DMS 273 (cell line): ENCODE data around the gene GADL1.

Experiments
- DNase-seq: peaks from one replicate; lab custom pipeline; 2025; ENCODE audit not compliant: unreplicated experiment; lab: John Stamatoyannopoulos, UW

GADL1 gene

GRCh38 chr3:30696896-30697295 lies 197.6 kb downstream of the GADL1 start:
- no peak for DNase-seq

DNA sequence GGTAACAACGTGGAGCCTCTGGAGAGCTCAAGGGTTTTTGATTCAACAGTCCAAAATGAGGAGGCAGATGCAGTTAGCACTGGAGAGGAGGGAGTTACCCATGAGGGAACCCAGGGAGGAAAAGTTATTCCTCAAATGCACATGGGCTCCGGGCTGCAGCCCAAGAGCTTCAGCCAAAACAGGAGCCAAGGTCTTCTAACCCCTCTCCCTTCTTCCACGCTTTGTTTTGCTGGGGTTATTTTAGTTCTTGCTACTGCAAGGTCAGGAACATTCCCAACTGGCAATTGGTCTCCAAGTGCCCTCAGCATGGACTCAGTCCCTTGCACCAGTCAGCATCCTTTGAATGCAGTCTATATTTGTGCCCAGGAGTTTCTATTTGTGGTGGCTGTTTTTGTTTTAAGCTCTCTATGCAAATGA lies 198.1 kb downstream of the GADL1 start:
- peak; percentile 2 for DNase-seq

DNA sequence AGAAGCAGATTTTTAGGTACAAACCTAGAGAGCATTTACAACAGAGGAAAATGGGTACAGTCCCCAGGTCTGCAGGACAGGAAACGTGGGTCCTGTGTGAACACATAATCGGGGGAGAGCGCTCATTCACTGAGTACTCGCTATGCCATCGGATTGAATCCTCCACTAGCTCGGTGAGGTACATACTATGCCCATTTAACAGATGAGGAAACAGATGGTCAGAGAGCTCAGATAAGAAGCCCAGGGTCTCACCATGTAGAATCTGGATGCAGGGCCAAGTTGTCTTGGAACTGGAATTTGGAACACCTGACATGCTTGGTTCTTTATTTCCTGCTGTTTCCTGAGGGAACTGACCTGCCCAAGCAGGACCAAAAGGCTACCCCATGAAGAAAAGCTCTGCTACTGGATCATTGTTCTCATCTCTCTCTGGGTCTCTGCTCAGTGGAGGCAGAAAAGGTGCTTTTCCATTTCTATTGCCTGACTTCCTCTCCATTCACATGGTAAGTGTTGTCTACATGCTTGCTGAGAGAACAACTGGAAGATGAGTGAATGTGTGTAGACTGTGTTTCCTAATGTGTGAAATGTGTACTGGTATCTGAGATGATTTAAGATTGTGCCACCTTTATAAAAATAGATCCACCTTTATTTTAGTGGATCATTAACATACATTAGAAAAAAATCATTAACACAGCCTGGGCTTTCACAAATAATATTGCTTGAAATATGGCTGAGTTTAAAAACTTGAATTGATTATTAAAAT lies 199.0 kb downstream of the GADL1 start:
- DNase-seq, result no peak

DNA sequence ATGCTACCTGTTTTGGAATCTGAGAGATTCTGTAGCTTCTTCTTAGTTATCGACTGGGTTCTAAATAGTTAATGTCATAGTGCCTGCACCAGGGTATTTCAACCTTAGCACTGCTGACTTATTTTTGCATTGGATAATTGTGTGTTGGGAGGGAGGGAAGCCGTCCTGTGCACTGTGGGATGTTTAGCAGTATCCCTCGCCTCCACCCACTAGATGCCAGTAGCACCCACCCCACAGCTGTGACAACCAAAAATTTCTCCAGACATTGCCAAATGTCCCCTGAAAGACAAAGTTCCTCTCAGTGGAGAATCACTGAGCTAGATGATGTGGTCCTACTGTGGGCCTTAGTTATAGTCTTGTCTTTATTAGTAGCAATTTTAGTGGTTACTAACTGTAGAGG lies 199.8 kb downstream of the GADL1 start:
- DNase-seq, result no peak

GRCh38 chr3:30694148-30694547 lies 200.3 kb downstream of the GADL1 start:
- peak; percentile 37 for DNase-seq

DNA sequence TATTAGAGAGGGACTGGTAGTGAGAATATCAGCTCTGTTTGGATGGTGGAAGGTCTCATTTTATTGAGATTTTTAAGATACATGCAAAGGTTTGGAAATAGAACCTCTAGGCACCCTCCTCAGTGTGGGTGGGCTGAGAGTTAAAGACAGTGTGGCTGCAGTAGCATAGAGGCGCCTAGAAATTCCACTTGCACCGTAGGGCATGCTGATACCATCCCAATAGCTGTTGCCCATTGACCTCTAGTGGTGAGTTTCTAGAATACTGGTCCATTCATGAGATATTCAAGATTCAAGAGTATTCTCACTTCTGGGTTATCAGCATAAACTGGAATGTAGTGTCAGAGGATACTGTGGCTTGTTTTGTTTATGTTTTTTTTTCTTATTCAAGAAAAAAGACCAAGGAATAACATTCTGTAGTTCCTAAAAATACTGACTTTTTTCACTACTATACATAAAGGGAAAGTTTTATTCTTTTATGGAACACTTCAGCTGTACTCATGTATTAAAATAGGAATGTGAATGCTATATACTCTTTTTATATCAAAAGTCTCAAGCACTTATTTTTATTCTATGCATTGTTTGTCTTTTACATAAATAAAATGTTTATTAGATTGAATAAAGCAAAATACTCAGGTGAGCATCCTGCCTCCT lies 200.9 kb downstream of the GADL1 start:
- DNase-seq, result peak; percentile 75

DNA sequence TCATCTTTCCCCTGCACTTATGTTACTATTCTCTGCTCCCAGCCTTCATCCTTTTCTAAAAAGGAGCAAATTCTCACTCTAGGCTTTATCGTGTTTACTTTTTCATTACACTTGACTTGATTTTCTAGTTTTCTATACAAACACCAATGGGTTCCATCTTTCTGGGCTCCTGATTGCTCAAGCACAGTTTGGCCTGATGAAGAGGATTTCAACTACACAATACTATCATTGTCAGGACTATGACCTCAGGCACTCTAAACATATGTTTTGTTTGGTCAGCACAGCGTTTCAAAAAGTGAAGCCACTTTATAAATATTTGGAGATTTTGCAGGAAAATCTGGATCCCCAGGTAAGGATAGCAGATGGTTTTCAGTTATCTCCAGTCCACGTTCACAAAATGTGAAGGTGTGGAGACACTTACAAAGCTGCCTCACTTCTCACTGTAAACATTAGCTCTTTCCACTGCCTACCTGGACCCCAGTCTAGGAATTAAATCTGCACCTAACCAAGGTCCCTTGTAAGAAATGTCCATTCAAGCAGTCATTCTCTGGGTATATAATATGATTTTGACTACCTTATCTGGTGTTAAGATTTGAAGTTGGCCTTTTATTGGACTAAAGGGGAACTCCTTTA lies 201.8 kb downstream of the GADL1 start:
- no peak for DNase-seq

- DNase-seq, result no peak
Measured at GRCh38 chr3:30691944-30692343, 202.5 kb downstream of the GADL1 start.

DNA sequence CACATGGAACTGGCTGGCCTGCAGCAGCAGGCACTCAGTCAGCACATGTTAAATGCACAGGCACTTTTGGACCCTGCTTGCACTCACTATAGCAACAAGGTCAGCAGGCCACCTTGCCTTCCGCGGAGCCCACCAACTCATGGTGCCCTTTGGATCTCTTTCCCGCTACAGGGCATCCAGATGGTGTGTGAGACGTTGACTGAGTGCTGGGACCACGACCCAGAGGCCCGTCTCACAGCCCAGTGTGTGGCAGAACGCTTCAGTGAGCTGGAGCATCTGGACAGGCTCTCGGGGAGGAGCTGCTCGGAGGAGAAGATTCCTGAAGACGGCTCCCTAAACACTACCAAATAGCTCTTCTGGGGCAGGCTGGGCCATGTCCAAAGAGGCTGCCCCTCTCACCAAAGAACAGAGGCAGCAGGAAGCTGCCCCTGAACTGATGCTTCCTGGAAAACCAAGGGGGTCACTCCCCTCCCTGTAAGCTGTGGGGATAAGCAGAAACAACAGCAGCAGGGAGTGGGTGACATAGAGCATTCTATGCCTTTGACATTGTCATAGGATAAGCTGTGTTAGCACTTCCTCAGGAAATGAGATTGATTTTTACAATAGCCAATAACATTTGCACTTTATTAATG lies 203.1 kb downstream of the GADL1 start:
- DNase-seq, result peak; percentile 32

DNA sequence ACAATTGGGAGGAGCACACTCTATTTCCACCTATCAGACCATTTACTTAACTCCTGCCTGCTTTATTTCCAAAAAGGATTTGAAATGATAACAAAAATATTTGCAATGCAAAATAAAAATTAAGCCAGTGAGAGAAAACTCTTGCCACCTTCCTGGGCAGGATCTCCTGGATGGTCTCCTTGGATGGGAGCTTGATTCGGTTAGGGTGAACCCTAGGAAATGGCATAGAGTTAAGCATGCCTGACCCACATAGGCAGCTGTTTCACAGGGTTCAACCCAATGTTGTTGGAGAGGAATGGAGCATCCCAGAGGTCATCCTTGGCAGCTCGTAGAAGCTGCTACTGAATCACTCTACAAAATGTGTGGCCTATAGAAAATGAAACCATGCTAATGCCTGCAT lies 204.3 kb downstream of the GADL1 start:
- no peak for DNase-seq

- peak; percentile 20 for DNase-seq
Measured at GRCh38 chr3:30688776-30689641, 205.5 kb downstream of the GADL1 start.

DNA sequence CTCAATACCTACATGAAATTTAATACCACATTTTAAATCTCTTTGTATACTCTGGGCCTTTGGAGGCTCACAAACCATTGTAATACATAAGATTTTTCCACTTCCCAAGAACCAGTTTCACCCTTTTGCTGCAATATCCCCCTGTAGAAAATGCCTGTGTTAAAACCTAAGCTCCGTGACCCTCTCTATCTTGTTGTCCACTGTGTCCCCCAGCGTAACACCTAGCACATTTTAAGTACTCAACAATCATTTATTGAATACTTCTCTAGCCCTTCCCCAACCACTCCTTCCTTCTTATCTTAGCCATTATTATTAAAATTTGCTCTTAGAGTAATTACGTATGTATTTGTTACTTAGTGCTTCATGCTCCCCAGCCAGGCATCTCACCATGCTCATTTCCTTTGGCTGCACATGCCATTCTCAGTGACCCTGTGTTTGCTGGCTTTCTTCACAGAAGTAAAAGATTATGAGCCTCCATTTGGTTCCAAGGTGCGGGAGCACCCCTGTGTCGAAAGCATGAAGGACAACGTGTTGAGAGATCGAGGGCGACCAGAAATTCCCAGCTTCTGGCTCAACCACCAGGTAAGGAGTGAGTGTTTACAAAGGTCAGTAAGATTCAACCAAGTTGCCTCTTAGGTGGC lies 206.4 kb downstream of the GADL1 start:
- DNase-seq, result no peak

- DNase-seq, result no peak
Measured at GRCh38 chr3:30686799-30687198, 207.7 kb downstream of the GADL1 start.

DNA sequence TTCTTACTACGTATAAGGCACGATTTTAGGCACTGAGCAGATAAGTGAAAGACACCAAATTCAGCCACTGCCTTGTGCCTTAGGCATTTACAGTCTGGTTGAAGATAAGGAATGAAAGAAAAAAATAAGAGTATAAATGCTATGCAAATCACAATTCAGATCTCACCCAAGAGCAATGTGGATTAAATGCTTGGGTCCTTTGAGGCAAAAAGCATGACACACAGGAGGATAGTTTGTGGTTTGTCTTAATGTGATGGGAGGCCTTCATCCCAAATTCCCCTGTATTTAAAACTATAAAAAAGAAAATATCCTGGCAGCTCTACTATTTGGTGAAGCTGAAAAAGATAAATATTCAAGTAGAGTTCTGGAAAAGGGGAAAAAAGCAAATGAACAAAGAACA lies 208.3 kb downstream of the GADL1 start:
- DNase-seq, result no peak

GRCh38 chr3:30685267-30685667 lies 209.2 kb downstream of the GADL1 start:
- DNase-seq, result no peak

DNA sequence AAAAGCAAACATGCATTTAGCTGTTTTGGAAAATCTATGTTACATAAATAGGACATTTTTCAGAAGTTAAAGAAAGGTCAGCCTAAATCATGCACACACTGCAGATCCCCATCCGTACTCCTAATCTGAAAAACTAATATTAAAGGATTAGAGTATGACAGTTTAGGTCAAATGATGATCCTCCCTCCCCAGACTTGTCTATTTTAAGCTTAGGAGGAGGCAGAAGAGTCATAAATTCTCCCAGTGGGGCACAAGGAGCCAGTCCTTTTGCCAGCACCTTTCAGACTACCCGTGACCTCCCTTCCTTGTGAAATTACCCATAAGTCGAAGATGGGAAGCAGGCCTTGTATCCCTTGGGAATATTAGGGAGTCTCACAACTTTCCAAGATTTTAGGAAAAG lies 210.1 kb downstream of the GADL1 start:
- no peak for DNase-seq

GRCh38 chr3:30683769-30684168 lies 210.7 kb downstream of the GADL1 start:
- no peak for DNase-seq

- DNase-seq, result no peak
Measured at GRCh38 chr3:30682434-30683155, 211.9 kb downstream of the GADL1 start.

GRCh38 chr3:30681649-30682211 lies 212.7 kb downstream of the GADL1 start:
- DNase-seq, result peak; percentile 47
